Endothelial cell of umbilical vein (primary cell): Measurements from ENCODE around the gene SLITRK2. TPM values are rescaled to one million over a fixed set of nuclear protein-coding genes. Genes with fewer than 3 reads are reported as not detected.

Source experiments
- BruUV-seq: library from RNA; stranded (reverse); fragments of 400-500 nt; replicated peaks from 2 replicates; lab custom pipeline; 2021; lab: Mats Ljungman, UMichigan
- CTCF ChIA-PET: fragments of 300-600, 350-600 bp; sonication (Branson Sonifier 250); formaldehyde crosslinking; loops from one replicate; lab custom pipeline; 2021; ENCODE audit warnings: antibody characterized with exemption, inconsistent platforms; lab: Charles Lee
- POLR2A ChIA-PET: fragments of 300-600, 350-600 bp; sonication (Branson Sonifier 250); formaldehyde crosslinking; loops from one replicate; lab custom pipeline; 2021; ENCODE audit warnings: antibody characterized with exemption, inconsistent platforms; lab: Charles Lee
- DNase-seq: peaks from one replicate; pipeline ENCODE4 v3.0.0-alpha.2; 2011; ENCODE audit warnings: low read depth, low spot score
- FAIRE-seq: peaks from 2 replicates; lab custom pipeline; 2011; peaks lifted over from hg19 to GRCh38; lab: Jason Lieb, UNC
- H2AFZ ChIP-seq: 2 replicates; pipeline ENCODE4 v1.6.0; 2012; ENCODE audit warnings: low read depth, low read length, control low read depth, inconsistent platforms
- H3K27ac ChIP-seq: 2 replicates; pipeline ENCODE4 v1.5.1; 2011; ENCODE audit warnings: low read depth, mild to moderate bottlenecking, control low read depth, low read length, moderate library complexity; ENCODE audit not compliant: insufficient read depth
- H3K27me3 ChIP-seq, 2 experiments: 2 replicates each; pipeline versions ENCODE4 v1.6.0 to v1.6.1; 2011; ENCODE audit warnings: low read length in 2 of 2, mixed read lengths in 1 of 2; ENCODE audit not compliant: control insufficient read depth in 2 of 2, insufficient read depth in 2 of 2
- H3K36me3 ChIP-seq, 2 experiments: 2 replicates in 1 of 2; 3 replicates in 1 of 2; pipeline ENCODE4 v1.5.1; 2011; ENCODE audit warnings: low read length in 2 of 2, mild to moderate bottlenecking in 1 of 2, moderate library complexity in 1 of 2; ENCODE audit not compliant: control insufficient read depth in 2 of 2, insufficient read depth in 2 of 2; ENCODE audit errors: extremely low read depth in 1 of 2
- H3K4me1 ChIP-seq: 3 replicates; pipeline ENCODE4 v1.5.1; 2011; ENCODE audit warnings: mild to moderate bottlenecking, low read length; ENCODE audit not compliant: control insufficient read depth, insufficient read depth; ENCODE audit errors: extremely low read depth
- H3K4me2 ChIP-seq: 2 replicates; pipeline ENCODE4 v1.6.1; 2011; ENCODE audit warnings: low read length, control low read depth, mixed read lengths; ENCODE audit not compliant: insufficient read depth
- H3K4me3 ChIP-seq, 3 experiments: fragments of 200-600 bp in 1 of 3; sonication (generic), shearing (Covaris generic) in 1 of 3; replicated peaks in 1 of 3; 2 replicates each; pipeline ENCODE4 v1.5.1; 2011 to 2016; ENCODE audit warnings: control low read depth in 3 of 3, low read length in 3 of 3, mild to moderate bottlenecking in 2 of 3, inconsistent platforms in 1 of 3, low read depth in 1 of 3, moderate library complexity in 1 of 3; ENCODE audit not compliant: insufficient read depth in 1 of 3
- H3K79me2 ChIP-seq: 2 replicates; pipeline ENCODE4 v1.6.0; 2012; ENCODE audit warnings: low read length, inconsistent platforms; ENCODE audit not compliant: control insufficient read depth, insufficient read depth
- H3K9ac ChIP-seq: replicated peaks from 2 replicates; pipeline ENCODE3; 2011; ENCODE audit warnings: low read length, control low read depth; ENCODE audit not compliant: insufficient read depth; ENCODE audit errors: extremely low read depth
- H3K9me1 ChIP-seq: replicated peaks from 3 replicates; pipeline ENCODE4 v1.6.0; 2011; ENCODE audit warnings: mild to moderate bottlenecking, low read length; ENCODE audit not compliant: control insufficient read depth, insufficient read depth; ENCODE audit errors: extremely low read depth
- H3K9me3 ChIP-seq: replicated peaks from 2 replicates; pipeline ENCODE4 v1.5.1; 2012; ENCODE audit warnings: low read length, inconsistent platforms; ENCODE audit not compliant: control insufficient read depth, insufficient read depth
- H4K20me1 ChIP-seq: replicated peaks from 2 replicates; pipeline ENCODE3; 2011; ENCODE audit warnings: mild to moderate bottlenecking, low read length; ENCODE audit not compliant: control insufficient read depth, insufficient read depth; ENCODE audit errors: extremely low read depth
- EZH2 ChIP-seq: IDR thresholded peaks from 2 replicates; pipeline ENCODE4 v1.6.1; 2012; ENCODE audit warnings: borderline replicate concordance, low read depth, mild to moderate bottlenecking, moderate library complexity, low read length, inconsistent platforms; ENCODE audit not compliant: severe bottlenecking
- FOS ChIP-seq: IDR thresholded peaks from 2 replicates; pipeline ENCODE4 v1.6.1; 2011; ENCODE audit warnings: mild to moderate bottlenecking, low read length, moderate library complexity, borderline replicate concordance; ENCODE audit not compliant: insufficient read depth
- GATA2 ChIP-seq: IDR thresholded peaks from 2 replicates; pipeline ENCODE4 v1.7.0; 2011; ENCODE audit warnings: low read depth, mild to moderate bottlenecking, moderate library complexity, mixed read lengths, low read length; ENCODE audit not compliant: insufficient read length, insufficient read depth
- JUN ChIP-seq: IDR thresholded peaks from 2 replicates; pipeline ENCODE4 v1.6.1; 2011; ENCODE audit warnings: borderline replicate concordance, low read depth; ENCODE audit not compliant: insufficient read length, insufficient read depth
- MYC ChIP-seq: IDR thresholded peaks from one replicate; pipeline ENCODE4 v1.6.1; 2011; ENCODE audit warnings: mild to moderate bottlenecking, low read depth, low read length
- POLR2A ChIP-seq: IDR thresholded peaks from 2 replicates; pipeline ENCODE4 v1.6.1; 2012; ENCODE audit warnings: low read depth, mild to moderate bottlenecking, control low read depth, low read length
- POLR2AphosphoS5 ChIP-seq: IDR thresholded peaks from 2 replicates; pipeline ENCODE4 v1.6.1; 2012; ENCODE audit warnings: low read depth, mild to moderate bottlenecking, control low read depth, low read length, moderate library complexity; ENCODE audit not compliant: insufficient read depth
- dilution Hi-C: fragments of 300-500 bp; cut with MboI; formaldehyde crosslinking; loops from one replicate; pipeline ENCODE4 v1.15.0; 2019; ENCODE audit warnings: low sequenced_read_pairs; ENCODE audit not compliant: extremely low pct_ligation_motif_present
- intact Hi-C: fragments of 100-400 bp; cut with micrococcal nuclease; formaldehyde crosslinking; loops from one replicate; pipeline ENCODE4 v1.10.0; 2022
- polyA plus RNA-seq, 4 experiments: library from polyadenylated mRNA; depleted of rRNA in 3 of 4; stranded (reverse) in 3 of 4; unstranded in 1 of 4; fragments of >200 nt; gene quantifications; 2 replicates each; pipeline versions ENCODE4 v1.2.1 to v1.2.3, GENCODE V29; 2011 to 2012; ENCODE audit warnings: missing spikeins in 1 of 4
- total RNA-seq: library from RNA; stranded (reverse); gene quantifications from 2 replicates; pipeline ENCODE4 v1.2.3, GENCODE V29; 2021
- TF ChIP-seq, protein P1 (sequence below): IDR thresholded peaks from 2 replicates; pipeline ENCODE4 v1.6.1; 2011; ENCODE audit not compliant: insufficient read depth, insufficient read length
- TF ChIP-seq, protein P2 (sequence below), 2 donors: IDR thresholded peaks; 1 replicate in 1 of 2; 2 replicates in 1 of 2; pipeline ENCODE4 v1.5.1; 2011; ENCODE audit warnings: low read length in 2 of 2, mild to moderate bottlenecking in 2 of 2, moderate library complexity in 2 of 2, control low read depth in 1 of 2, inconsistent platforms in 1 of 2, low read depth in 1 of 2; ENCODE audit not compliant: insufficient read depth in 1 of 2; ENCODE audit errors: extremely low read depth in 1 of 2

Gene SLITRK2
- total and polyA plus RNA-seq, 2 donors (not counting 3 experiments of a cell fraction or from before 2014, with no cell fraction given) = not detected

DNA sequence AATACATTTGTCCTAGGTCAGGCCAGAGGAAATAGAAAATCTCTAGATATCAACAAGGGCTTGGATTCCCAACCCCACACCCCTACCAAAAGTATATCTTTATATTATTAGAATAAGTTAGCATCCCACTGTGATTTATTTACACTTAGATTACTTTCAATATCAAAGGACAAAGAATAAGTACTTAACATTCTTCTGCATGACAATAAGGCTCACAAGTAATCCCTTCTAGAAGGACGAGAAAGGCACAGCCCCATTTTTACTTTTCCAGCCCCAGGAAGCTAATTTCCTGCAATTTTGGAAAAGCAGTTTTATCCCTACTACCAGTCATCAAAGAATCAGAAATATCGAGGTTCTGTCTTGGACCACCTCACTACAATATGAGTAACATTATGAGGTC lies 14.1 kb upstream of the SLITRK2 start:
- Histone ChIP-seq H3K9ac (no peak overlapping the region), H3K4me2 (no peak overlapping the region), H2AFZ (no peak overlapping the region), H3K9me1 (no peaks in the 10 kb centered on the region), H3K36me3 (no peaks in the 10 kb centered on the region), H3K27me3 (no peaks in the 10 kb centered on the region), H3K4me3 (no peak overlapping the region), H3K79me2 (no peaks in the 10 kb centered on the region), H4K20me1 (no peaks in the 10 kb centered on the region), H3K27ac (no peak overlapping the region), H3K4me1 (no peaks in the 10 kb centered on the region), H3K9me3 (no peaks in the 10 kb centered on the region)
- intact Hi-C loops (no loop called here), dilution Hi-C loops (no loop called here)
- CTCF ChIA-PET = no interaction called here
- DNase-seq (no peak), FAIRE-seq (no peak)
- TF ChIP-seq EZH2 (no peak), FOS (no peak), MYC (no peak), JUN (no peak), POLR2A (no peak), POLR2AphosphoS5 (no peak), GATA2 (no peak)
- TF ChIP-seq, protein P1, sequence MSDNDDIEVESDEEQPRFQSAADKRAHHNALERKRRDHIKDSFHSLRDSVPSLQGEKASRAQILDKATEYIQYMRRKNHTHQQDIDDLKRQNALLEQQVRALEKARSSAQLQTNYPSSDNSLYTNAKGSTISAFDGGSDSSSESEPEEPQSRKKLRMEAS = no peak
- TF ChIP-seq, protein P2, sequence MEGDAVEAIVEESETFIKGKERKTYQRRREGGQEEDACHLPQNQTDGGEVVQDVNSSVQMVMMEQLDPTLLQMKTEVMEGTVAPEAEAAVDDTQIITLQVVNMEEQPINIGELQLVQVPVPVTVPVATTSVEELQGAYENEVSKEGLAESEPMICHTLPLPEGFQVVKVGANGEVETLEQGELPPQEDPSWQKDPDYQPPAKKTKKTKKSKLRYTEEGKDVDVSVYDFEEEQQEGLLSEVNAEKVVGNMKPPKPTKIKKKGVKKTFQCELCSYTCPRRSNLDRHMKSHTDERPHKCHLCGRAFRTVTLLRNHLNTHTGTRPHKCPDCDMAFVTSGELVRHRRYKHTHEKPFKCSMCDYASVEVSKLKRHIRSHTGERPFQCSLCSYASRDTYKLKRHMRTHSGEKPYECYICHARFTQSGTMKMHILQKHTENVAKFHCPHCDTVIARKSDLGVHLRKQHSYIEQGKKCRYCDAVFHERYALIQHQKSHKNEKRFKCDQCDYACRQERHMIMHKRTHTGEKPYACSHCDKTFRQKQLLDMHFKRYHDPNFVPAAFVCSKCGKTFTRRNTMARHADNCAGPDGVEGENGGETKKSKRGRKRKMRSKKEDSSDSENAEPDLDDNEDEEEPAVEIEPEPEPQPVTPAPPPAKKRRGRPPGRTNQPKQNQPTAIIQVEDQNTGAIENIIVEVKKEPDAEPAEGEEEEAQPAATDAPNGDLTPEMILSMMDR (IDR thresholded peaks at IDR 0.05; ENCODE audit: extremely low read depth in 1 of 2, insufficient read depth in 1 of 2, low read depth in 1 of 2, low read length in 2 of 2) = no peak
- no TSS peak for BruUV-seq
- POLR2A ChIA-PET = no interaction called here
